Measurements from ENCODE around the gene LTBP4.

LTBP4 gene

GRCh38 chr19:40659116-40659515 is 57.9 kb downstream of the LTBP4 start:
- WGBS, result 98% methylated on average over 5 of the region's 5 CpGs
- Histone ChIP-seq H3K18ac (ENCODE audit: low read depth in 1 of 2, low read length in 2 of 2) (no peak overlapping the region), H2BK5ac (ENCODE audit: low read depth, low read length, poor library complexity, severe bottlenecking) (no peak overlapping the region), H3K9ac (ENCODE audit: low read length) (no peak overlapping the region), H3K4ac (ENCODE audit: low read depth in 1 of 2, low read length in 2 of 2) (no peak overlapping the region), H3K23ac (ENCODE audit: low read length in 2 of 2) (no peak overlapping the region), H3K9me3 (ENCODE audit: control insufficient read depth, low read length) (no peaks in the 10 kb centered on the region), H4K91ac (ENCODE audit: low read length) (no peak overlapping the region), H3K4me1 (ENCODE audit: control insufficient read depth, insufficient read depth, low read depth, low read length) (peaks cover 6% of the 10 kb centered on the region), H3K27ac (ENCODE audit: low read length, poor library complexity, severe bottlenecking) (no peak overlapping the region), H3K4me2 (ENCODE audit: low read length, poor library complexity, severe bottlenecking) (no peak overlapping the region), H2AK5ac (ENCODE audit: low read length, severe bottlenecking) (no peak overlapping the region), H2AFZ (ENCODE audit: low read depth, low read length) (no peak overlapping the region), H3K27me3 (ENCODE audit: control insufficient read depth in 1 of 2, insufficient read depth in 1 of 2, low read length in 2 of 2) (peaks cover 0 to 5% of the 10 kb centered on the region in 2 experiments), H2BK15ac (ENCODE audit: low read depth, poor library complexity, severe bottlenecking) (no peak overlapping the region), H2BK120ac (ENCODE audit: low read depth, low read length) (no peak overlapping the region), H3K36me3 (ENCODE audit: control insufficient read depth in 1 of 2, insufficient read depth in 2 of 2, low read depth in 1 of 2, low read length in 2 of 2) (no peaks in the 10 kb centered on the region), H2BK12ac (ENCODE audit: low read length in 2 of 2) (no peak overlapping the region), H3K79me1 (replicated peaks; ENCODE audit: low read length, poor library complexity, severe bottlenecking) (no peaks in the 10 kb centered on the region), H3K4me3 (ENCODE audit: insufficient read depth in 1 of 2, low read depth in 1 of 2, low read length in 2 of 2) (no peak overlapping the region), H3K14ac (ENCODE audit: low read length in 2 of 2) (no peak overlapping the region), H4K8ac (ENCODE audit: low read length) (no peak overlapping the region)
- no peak for DNase-seq

DNA sequence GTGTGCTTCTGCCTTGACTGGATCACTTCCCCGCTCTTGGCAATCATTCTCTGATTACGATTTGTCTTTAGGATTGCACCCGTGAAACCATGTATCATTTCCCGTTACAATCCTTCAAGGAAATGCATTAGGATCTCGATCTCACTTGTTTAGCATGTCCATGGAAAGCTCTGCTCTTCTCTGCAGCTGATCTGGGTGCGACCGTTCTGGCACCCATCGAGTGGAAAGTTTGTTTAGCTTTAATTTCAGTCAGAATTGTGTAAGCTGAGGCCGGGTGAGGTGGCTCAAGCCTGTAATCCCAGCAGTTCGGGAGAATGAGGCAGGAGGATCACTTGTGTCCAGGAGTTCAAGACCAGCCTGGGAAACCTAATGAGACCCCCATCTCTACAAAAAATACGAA is 58.4 kb downstream of the LTBP4 start:
- no peak overlapping the region for H2BK5ac ChIP-seq (ENCODE audit: low read depth, low read length, poor library complexity, severe bottlenecking)

DNA sequence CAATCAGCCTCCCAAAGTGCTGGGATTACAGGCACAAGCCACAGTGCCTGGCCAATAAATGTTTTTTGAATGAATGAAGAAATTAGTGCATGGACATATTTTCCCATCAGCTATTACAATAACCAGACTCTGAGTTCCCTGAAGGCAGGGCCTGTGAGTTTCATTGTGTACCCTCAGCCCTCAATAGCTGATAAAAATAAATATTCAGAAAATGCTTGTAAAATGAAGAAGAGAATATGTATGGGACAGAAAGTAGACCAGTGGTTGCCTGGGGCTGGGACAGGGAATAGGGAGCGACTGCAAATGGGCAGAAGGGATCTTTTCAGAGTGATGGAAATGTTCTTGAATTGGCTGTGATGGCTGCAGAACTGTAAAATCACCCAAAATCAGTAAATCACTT is 60.4 kb downstream of the LTBP4 start:
- Histone ChIP-seq H4K8ac (ENCODE audit: low read length) (no peak overlapping the region), H2AFZ (ENCODE audit: low read depth, low read length) (no peak overlapping the region), H3K18ac (ENCODE audit: low read depth in 1 of 2, low read length in 2 of 2) (no peak overlapping the region), H3K36me3 (ENCODE audit: control insufficient read depth in 1 of 2, insufficient read depth in 2 of 2, low read depth in 1 of 2, low read length in 2 of 2) (peaks cover 0 to under 1% of the 10 kb centered on the region in 2 experiments), H3K14ac (ENCODE audit: low read length in 2 of 2) (no peak overlapping the region), H3K27ac (ENCODE audit: low read length, poor library complexity, severe bottlenecking) (no peak overlapping the region), H3K79me1 (replicated peaks; ENCODE audit: low read length, poor library complexity, severe bottlenecking) (no peaks in the 10 kb centered on the region), H2AK5ac (ENCODE audit: low read length, severe bottlenecking) (no peak overlapping the region), H3K4ac (ENCODE audit: low read depth in 1 of 2, low read length in 2 of 2) (no peak overlapping the region), H4K91ac (ENCODE audit: low read length) (no peak overlapping the region), H2BK15ac (ENCODE audit: low read depth, poor library complexity, severe bottlenecking) (no peak overlapping the region), H2BK12ac (ENCODE audit: low read length in 2 of 2) (no peak overlapping the region), H3K9ac (ENCODE audit: low read length) (no peak overlapping the region), H2BK120ac (ENCODE audit: low read depth, low read length) (no peak overlapping the region), H3K27me3 (ENCODE audit: control insufficient read depth in 1 of 2, insufficient read depth in 1 of 2, low read length in 2 of 2) (peaks cover 0 to 5% of the 10 kb centered on the region in 2 experiments), H3K4me3 (ENCODE audit: insufficient read depth in 1 of 2, low read depth in 1 of 2, low read length in 2 of 2) (no peak overlapping the region), H3K23ac (ENCODE audit: low read length in 2 of 2) (no peak overlapping the region), H3K9me3 (ENCODE audit: control insufficient read depth, low read length) (no peaks in the 10 kb centered on the region), H3K4me1 (ENCODE audit: control insufficient read depth, insufficient read depth, low read depth, low read length) (peaks cover 8% of the 10 kb centered on the region), H2BK5ac (ENCODE audit: low read depth, low read length, poor library complexity, severe bottlenecking) (no peak overlapping the region), H3K4me2 (ENCODE audit: low read length, poor library complexity, severe bottlenecking) (no peak overlapping the region)
- no peak for DNase-seq
- WGBS, result 100% methylated on average over 1 of the region's 1 CpG

More for the DNA sequence above, 58.4 kb downstream of the LTBP4 start:
- Histone ChIP-seq H3K18ac (ENCODE audit: low read depth in 1 of 2, low read length in 2 of 2) (no peak overlapping the region), H3K4ac (ENCODE audit: low read depth in 1 of 2, low read length in 2 of 2) (no peak overlapping the region), H3K4me3 (ENCODE audit: insufficient read depth in 1 of 2, low read depth in 1 of 2, low read length in 2 of 2) (no peak overlapping the region), H2AFZ (ENCODE audit: low read depth, low read length) (no peak overlapping the region), H2AK5ac (ENCODE audit: low read length, severe bottlenecking) (no peak overlapping the region), H3K36me3 (ENCODE audit: control insufficient read depth in 1 of 2, insufficient read depth in 2 of 2, low read depth in 1 of 2, low read length in 2 of 2) (no peaks in the 10 kb centered on the region), H4K8ac (ENCODE audit: low read length) (no peak overlapping the region), H3K79me1 (replicated peaks; ENCODE audit: low read length, poor library complexity, severe bottlenecking) (no peaks in the 10 kb centered on the region), H3K9ac (ENCODE audit: low read length) (no peak overlapping the region), H2BK12ac (ENCODE audit: low read length in 2 of 2) (peak overlapping the region in 1 of 2 experiments; percentile 3), H3K23ac (ENCODE audit: low read length in 2 of 2) (no peak overlapping the region), H3K27ac (ENCODE audit: low read length, poor library complexity, severe bottlenecking) (no peak overlapping the region), H3K27me3 (ENCODE audit: control insufficient read depth in 1 of 2, insufficient read depth in 1 of 2, low read length in 2 of 2) (peaks cover 0 to 5% of the 10 kb centered on the region in 2 experiments), H2BK120ac (ENCODE audit: low read depth, low read length) (no peak overlapping the region), H3K4me2 (ENCODE audit: low read length, poor library complexity, severe bottlenecking) (no peak overlapping the region), H3K4me1 (ENCODE audit: control insufficient read depth, insufficient read depth, low read depth, low read length) (peaks cover 6% of the 10 kb centered on the region), H3K9me3 (ENCODE audit: control insufficient read depth, low read length) (no peaks in the 10 kb centered on the region), H4K91ac (ENCODE audit: low read length) (no peak overlapping the region), H2BK15ac (ENCODE audit: low read depth, poor library complexity, severe bottlenecking) (no peak overlapping the region), H3K14ac (ENCODE audit: low read length in 2 of 2) (no peak overlapping the region)
- WGBS, result 88% methylated on average over 11 of the region's 11 CpGs
- no peak for DNase-seq

GRCh38 chr19:40662925-40663694 is 61.9 kb downstream of the LTBP4 start:
- Histone ChIP-seq H2BK12ac (ENCODE audit: low read length in 2 of 2) (peak overlapping the region in 1 of 2 experiments; percentile 95), H3K36me3 (ENCODE audit: control insufficient read depth in 1 of 2, insufficient read depth in 2 of 2, low read depth in 1 of 2, low read length in 2 of 2) (peaks cover 14 to 16% of the 10 kb centered on the region in 2 experiments), H3K4ac (ENCODE audit: low read depth in 1 of 2, low read length in 2 of 2) (no peak overlapping the region), H2BK5ac (ENCODE audit: low read depth, low read length, poor library complexity, severe bottlenecking) (peak overlapping the region; percentile 34), H3K9ac (ENCODE audit: low read length) (peak overlapping the region; percentile 76), H3K79me1 (replicated peaks; ENCODE audit: low read length, poor library complexity, severe bottlenecking) (no peaks in the 10 kb centered on the region), H3K9me3 (ENCODE audit: control insufficient read depth, low read length) (no peaks in the 10 kb centered on the region), H3K14ac (ENCODE audit: low read length in 2 of 2) (no peak overlapping the region), H3K18ac (ENCODE audit: low read depth in 1 of 2, low read length in 2 of 2) (peak overlapping the region; percentile 72 to 96), H3K23ac (ENCODE audit: low read length in 2 of 2) (no peak overlapping the region), H2BK15ac (ENCODE audit: low read depth, poor library complexity, severe bottlenecking) (peak overlapping the region; percentile 52), H3K4me2 (ENCODE audit: low read length, poor library complexity, severe bottlenecking) (peak overlapping the region; percentile 87), H3K4me1 (ENCODE audit: control insufficient read depth, insufficient read depth, low read depth, low read length) (peaks cover 11% of the 10 kb centered on the region), H4K91ac (ENCODE audit: low read length) (peak overlapping the region; percentile 86), H2BK120ac (ENCODE audit: low read depth, low read length) (peak overlapping the region; percentile 45), H3K4me3 (ENCODE audit: insufficient read depth in 1 of 2, low read depth in 1 of 2, low read length in 2 of 2) (peak overlapping the region; percentile 75 to 79), H3K27me3 (ENCODE audit: control insufficient read depth in 1 of 2, insufficient read depth in 1 of 2, low read length in 2 of 2) (peaks cover 0 to 5% of the 10 kb centered on the region in 2 experiments), H4K8ac (ENCODE audit: low read length) (peak overlapping the region; percentile 69), H2AK5ac (ENCODE audit: low read length, severe bottlenecking) (no peak overlapping the region), H2AFZ (ENCODE audit: low read depth, low read length) (no peak overlapping the region), H3K27ac (ENCODE audit: low read length, poor library complexity, severe bottlenecking) (no peak overlapping the region)
- WGBS, result under 1% methylated on average over 51 of the region's 60 CpGs
- DNase-seq, result peak; percentile 86
